GM21447 (cell line): Measurements from ENCODE around the gene AHCYL1.

Source experiments
- ATAC-seq: cut with Tn5 transposase; IDR thresholded peaks from one replicate; pipeline ENCODE4 v1.9.1; 2021; ENCODE audit not compliant: unreplicated experiment

Gene AHCYL1

DNA sequence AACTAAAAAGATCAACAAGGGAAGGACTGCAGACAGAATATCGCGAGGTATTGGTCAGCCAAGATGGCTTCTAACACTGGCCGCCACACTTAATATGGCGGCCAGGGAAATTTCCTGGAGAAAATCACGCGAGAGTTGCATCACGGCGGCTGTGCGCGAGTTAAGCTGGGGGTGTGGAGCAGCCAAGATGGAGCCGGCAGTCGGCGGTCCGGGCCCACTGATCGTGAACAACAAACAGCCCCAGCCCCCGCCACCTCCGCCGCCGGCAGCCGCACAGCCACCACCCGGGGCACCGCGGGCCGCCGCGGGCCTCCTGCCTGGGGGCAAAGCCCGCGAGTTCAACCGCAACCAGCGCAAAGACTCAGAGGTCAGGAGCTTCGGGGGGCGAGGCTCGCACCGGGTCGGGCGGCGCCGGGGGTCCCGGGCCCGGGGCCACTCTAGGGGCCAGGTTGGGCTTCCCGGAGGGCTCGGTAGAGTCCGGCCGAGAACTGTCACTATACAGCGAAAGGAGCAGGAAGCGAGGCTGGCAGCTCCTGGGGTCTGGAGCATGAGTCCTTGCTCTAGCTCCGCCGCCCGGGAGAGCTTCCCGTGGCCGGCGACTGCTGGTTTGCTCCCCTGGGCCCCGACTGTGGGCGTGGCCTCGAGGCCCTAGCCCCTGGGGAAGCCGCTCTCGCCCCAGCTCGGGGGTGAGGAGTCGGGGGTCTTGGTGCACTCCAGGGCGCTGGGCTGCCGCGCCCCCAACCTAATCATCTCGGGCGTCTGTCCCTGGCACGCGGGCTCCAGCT is 50.1 kb downstream of the AHCYL1 start, which contains the start of gene STRIP1:
Gene STRIP1 (plus strand): TSS at position 174 of the 785 bp plus-strand sequence. CDS start 14 bp downstream, at position 188.
- ATAC-seq, result peak; percentile 93

DNA sequence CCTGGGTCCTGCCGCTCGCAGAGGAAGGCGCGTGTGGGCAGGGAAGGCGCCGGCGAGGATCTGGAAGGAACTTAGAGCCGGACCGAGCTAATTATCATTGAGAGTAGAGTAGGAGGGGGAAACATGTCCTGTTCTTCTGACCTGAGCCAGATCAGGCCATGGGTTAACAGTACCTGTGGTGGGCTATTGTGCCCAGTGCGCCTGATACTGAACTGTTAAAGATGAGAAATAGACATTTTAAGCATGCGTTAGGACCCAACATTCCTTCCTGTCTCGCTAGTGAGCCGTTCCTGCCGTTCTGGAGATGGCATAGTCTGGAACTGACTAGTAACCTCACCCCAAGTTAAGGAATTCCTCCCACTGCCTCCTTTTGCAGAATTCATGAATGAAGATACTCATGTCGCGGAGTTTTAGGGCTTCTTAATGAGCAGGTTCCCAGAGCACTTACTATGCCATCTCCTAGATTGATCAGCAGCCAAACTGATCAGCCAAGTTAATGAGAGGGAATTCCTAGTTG is 50.7 kb downstream of the AHCYL1 start:
- peak; percentile 10 for ATAC-seq

DNA sequence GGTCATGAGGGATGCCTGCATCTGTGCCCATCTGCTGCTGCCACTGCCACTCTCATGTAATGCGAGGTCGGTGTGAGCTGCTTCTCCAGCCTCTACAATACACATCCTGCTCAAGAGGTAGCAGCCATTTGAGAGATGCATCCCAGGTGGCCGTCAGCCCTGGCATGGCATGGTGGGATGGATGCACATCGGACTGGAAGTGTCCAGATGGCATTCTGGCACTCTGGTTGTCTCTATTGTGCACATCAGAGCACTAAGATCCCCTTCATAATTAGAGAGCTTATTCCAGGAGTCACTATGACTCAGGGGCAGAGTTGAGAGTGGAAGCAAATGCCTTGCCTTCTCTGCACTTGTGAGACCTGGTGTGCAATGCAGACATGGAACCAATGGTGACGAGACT is 53.7 kb downstream of the AHCYL1 start:
- no peak for ATAC-seq

DNA sequence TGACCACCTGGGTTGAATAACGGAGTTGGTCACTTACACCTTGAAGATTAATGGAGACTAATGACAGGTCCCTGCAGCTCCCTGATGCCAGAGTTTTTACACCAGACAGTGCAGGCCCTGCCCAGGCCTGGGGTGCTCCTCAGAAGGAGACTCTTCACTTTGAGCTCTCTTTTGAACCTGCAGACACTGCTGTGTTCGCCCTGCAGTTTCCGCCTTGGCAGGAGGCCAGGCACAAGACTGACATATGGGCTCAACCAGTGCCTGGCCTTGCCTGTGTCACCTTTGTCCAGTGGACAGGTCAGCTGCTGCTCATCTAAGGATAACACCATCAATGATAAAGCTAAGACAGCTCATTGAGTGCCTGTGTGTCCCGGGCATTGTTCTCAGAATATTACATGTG is 55.1 kb downstream of the AHCYL1 start:
- no peak for ATAC-seq

DNA sequence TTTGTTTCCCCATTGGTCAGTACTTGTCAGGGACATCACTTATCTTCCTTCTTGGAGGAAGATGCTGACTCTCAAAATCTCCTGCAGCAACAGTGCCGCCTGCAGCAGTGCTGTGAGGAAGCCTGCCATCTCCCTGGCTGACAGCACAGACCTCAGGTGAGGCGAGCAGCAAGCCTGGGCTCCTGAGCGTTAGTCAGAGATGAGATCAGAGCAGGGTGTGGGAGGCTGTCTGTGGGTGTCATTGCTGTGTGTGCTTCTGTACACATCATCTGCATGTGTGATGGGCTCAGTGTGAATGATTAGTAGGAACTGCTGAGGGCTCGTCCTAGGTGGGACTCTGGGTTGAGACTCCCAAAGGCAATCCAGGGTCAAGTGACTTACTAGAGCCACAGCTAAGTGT is 56.0 kb downstream of the AHCYL1 start:
- ATAC-seq, result no peak

DNA sequence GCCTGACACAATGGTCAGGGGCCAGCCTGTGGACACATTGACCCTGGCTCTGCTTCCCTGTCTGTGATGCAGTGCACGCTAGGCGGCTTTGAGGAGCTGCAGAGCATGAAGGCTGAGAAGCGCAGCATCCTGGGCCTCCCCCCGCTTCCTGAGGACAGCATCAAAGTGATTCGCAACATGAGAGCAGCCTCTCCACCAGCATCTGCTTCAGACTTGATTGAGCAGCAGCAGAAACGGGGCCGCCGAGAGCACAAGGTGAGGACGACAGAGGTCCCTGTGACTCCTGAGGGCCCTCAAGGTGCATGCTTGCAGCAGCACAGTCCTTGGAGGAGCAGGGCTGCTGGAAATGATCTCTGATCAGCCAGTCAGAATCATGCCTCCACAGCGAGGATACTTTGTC is 58.5 kb downstream of the AHCYL1 start:
- ATAC-seq, result no peak

DNA sequence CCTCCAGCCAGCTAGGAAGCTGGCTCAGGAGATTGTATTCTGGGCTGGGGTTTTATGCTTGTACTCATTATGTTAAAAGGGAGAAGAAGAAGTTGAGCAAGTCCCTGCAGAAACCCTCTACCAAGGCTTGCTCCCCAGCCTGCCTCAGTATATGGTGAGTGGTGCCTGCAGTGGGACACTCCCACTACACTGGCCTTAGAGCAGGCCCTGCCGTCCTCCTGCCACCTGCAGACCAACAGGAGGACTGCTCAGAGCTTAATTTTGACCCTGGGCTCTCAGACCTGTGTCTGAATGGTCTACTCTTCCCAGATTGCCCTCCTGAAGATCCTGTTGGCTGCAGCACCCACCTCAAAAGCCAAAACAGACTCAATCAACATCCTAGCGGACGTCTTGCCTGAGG is 62.9 kb downstream of the AHCYL1 start:
- ATAC-seq, result no peak

DNA sequence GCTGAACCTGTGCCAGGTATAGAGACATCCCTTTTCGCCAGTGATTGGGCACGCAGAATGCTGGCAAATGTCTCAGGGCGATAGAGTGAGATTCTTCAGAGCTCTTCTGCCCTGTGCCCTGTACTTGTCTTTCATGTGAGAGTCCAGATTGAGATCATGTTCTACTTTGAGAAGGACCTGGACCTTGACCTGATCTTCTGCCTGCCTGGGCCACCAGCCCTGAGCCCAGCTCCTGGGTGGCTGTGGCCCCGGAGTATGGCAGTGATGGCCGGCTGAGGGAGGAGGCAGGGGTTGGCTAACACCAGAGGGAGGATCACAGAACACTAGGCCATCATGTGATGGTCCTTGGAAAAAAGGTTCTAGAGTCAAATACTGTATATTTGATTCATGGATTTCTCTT is 63.7 kb downstream of the AHCYL1 start:
- no peak for ATAC-seq

DNA sequence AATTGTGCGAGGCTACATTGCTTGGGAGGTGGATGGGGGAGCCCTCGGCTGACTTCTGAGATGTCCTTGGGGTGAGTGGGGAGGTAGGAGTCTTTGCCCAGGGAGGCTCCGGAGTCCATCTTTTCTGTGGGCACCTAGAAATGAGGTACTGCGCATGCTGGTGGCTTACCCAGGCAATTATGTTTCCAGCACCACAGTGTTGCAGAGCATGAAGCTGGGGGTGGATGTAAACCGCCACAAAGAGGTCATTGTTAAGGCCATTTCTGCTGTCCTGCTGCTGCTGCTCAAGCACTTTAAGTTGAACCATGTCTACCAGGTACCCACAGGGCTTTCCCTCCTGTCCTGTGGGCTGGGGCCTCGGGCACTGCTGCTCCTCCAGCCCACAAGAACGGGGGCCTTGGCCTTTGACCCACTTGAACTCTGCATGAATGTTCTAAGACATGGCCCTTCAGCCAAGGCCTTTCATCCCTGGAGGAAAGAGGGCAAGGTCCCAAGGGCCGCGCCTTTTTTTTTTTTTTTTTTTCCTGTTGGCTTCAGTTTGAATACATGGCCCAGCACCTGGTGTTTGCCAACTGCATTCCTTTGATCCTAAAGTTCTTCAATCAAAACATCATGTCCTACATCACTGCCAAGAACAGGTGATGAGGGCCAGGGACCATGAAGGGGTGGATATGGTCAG is 64.5 kb downstream of the AHCYL1 start:
- ATAC-seq, result no peak

DNA sequence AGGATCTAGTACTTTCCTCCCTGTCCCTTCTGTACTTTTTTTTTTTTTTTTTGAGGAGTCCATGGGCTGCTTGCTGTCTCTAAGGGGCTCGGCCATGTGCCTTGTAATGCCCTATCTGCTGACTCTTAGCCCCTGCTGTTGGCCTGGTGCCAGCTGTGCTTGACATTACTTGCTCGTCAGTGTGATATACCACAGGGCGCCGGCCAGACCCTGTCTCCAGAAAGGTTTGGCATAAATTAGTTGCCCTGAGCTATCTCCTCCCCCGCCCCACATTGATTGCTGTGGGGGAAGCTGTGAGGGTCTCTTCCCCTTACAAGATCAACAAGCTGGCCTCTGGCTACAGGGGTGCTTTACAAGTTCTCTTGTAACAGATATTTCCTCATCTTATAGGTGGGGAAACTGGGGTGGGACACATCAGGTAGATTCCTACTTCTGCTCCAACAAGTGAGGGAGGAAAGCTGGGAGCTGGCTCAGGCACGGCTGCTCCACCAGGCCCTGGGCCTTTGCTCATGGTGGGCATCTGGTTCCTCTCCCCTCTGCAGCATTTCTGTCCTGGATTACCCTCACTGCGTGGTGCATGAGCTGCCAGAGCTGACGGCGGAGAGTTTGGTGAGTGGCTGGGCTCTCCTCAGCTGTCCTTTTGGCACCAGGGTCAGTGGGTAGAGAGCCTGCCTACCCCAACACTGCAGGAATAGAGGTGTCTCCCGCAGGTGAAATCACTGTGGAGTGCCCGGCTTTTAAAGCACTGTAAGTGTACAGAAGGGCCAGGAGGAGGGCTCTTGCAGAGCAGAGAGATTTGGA is 65.4 kb downstream of the AHCYL1 start:
- no peak for ATAC-seq

DNA sequence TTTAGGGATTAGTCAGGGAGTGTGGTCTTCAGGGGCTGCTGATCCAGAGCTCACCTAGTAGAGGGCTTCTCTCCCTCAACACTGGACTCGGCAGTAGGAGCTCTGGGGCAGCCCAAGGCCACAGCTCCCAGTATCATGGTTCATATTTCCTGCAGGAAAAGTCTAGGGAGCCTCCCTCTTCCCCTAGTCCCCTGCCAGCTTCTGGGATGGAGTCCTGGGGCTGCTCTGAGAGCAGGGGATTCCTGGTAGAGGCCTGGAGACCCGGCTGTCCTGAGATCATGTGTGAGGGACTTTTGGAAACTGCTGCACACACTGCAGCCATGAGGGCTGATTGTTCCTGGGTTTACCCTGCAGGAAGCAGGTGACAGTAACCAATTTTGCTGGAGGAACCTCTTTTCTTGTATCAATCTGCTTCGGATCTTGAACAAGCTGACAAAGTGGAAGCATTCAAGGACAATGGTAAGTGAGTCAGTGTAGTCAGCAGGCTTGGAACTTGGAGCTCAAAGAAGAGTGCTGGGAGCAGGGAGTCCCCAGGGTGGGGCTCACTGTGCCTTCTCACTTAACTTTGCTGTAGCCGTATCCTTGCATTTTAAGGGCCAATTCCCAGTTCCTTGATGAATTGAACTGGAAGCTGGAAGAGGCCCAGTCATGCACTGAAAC is 66.2 kb downstream of the AHCYL1 start:
- no peak for ATAC-seq

DNA sequence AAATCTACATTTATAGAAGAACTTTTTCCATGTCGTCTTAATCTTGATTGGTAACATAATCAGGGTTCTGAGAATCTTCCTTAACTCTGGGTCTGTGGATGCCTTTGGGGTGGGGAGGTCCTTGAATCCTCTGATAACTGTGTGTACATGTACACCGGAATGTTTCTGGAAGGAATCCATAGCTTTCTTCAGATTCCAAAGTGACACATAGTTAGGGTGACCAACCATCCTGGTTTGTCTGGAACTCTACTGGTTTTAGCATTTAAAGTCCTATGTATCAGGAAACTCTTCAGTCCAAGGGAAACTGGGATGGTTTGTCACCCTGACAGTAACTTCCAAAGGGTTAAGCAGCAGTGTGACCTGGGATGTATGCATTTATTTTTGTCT is 66.7 kb downstream of the AHCYL1 start:
- no peak for ATAC-seq

DNA sequence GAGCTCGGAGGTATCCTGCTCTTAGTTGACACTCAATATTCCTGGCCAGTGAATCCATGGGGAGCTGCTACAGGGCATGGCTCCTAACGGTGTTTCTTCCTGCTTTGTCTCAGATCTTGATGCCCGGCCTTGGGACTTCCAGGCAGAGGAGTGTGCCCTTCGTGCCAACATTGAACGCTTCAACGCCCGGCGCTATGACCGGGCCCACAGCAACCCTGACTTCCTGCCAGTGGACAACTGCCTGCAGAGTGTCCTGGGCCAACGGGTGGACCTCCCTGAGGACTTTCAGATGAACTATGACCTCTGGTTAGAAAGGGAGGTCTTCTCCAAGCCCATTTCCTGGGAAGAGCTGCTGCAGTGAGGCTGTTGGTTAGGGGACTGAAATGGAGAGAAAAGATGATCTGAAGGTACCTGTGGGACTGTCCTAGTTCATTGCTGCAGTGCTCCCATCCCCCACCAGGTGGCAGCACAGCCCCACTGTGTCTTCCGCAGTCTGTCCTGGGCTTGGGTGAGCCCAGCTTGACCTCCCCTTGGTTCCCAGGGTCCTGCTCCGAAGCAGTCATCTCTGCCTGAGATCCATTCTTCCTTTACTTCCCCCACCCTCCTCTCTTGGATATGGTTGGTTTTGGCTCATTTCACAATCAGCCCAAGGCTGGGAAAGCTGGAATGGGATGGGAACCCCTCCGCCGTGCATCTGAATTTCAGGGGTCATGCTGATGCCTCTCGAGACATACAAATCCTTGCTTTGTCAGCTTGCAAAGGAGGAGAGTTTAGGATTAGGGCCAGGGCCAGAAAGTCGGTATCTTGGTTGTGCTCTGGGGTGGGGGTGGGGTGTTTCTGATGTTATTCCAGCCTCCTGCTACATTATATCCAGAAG is 69.2 kb downstream of the AHCYL1 start:
- ATAC-seq, result no peak

DNA sequence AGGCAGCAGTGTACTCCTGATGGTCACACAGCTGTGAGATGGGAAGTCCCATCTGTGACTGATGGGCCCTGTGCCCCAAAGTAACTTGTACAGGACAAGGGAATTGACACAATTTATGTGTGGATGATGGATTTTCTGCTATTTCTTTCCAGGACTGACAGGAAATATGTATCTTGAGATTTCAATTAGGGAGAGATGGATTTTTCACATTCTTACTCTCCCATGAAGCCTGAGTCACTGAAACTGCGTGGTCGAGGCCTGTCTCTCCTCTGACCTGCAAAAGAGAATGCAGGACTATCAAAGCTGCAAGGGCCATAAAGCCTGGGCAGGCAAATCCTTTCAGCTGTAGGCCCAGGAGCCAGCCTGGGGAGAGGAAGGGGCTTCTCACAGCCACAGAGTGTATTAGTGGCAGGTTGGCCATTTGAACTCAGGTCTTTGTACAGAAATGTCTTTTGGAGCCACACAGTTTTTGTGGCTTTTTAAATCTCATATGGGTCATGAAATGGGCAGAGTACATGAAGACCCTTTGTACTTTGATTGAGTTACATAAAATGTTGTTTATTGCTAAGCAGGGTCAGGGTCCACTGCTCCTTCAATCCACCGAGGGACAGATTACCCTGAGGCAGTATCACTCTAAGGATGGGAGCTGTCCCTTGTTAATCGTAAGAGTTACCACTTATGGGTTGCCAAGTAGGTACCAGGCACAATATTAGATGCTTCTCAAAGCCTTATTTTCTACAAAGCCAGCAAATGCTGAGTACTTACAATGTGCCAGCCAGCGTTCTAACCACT is 71.1 kb downstream of the AHCYL1 start:
- ATAC-seq, result no peak

DNA sequence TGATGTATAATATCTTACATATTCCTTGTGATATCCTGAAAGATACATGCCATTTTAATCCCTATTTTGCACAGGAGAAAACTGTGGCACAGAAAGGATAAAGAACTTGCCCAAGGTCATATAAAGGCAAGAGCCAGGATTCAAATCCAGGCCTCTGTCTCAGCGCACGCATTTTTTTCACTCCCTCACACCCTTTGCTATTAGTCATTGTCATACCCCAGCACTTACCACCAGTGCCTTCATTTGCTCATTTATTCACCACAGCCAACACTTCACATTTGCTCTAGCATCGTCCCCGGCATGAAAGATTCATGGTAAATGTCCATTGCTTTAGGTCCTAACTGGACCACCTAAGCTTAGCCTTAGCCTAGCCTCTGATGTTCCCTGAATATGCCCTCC is 71.7 kb downstream of the AHCYL1 start:
- ATAC-seq, result no peak

DNA sequence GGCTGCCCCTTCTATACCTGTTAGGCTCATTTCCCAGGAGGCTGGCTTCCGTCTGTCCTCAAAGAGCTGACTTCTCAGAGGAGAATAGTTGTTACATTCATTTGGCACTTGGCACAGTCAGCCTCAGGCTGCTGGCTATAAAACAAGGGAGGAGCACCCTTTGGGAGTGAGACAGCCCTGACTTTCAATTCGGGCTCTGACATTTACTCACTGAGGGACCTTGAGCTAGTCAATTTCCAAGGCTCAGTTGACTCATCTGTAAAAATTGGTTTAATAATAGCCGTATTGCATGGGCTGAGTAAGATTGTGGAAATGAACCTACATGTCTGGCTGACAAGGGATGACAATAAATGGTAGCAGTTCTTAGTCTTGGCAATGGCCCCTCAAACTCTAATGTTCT is 72.2 kb downstream of the AHCYL1 start:
- ATAC-seq, result no peak

DNA sequence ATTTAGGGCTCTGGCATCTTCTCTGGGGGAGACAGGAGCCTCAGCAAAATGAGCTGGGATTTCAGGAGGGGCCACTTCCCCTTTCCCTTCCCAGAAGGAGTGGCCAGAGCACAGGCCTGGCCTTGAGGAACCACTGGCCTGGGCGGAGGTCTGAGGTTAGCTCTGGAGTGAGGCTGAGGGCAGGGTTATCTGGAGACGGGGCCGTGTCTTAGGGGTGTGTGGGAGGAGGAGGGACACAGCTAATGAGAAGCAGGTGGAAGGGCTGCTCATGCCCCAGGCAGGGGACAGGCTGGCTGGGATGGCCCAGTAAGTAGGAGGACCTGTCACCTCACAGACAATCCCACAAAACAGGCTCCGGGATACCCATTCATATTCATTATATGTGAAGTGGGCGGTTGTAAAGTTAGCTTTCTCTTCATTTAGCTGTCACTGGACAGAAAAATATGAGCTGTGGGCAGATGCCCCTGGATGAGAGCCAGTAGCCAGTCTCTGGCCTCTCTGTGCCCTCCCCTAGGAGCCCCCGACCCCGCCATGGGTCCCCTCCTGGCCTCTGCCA is 73.5 kb downstream of the AHCYL1 start:
- no peak for ATAC-seq

DNA sequence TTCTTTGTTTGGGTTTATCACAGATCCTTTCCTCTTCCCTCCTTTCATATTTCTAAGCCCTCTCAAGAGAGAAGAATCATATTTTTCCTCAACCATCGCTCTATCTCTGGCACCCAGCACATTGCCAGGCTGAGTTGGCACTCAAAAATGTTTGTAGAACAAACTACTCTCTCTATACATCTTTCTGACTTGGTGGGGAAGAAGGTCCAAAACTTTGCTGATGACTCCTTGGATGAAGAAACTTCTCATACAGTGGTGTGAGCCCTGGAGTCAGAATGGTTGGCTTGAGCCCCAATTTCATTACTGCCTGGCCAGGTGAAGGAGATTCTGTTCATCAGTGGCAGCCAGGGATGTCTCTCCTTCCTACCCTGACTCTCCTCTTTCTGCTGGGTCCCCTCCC is 74.0 kb downstream of the AHCYL1 start:
- ATAC-seq, result no peak
